Thyroid gland (tissue), 4 donors: ENCODE measurements around the gene PHTF2.

Source experiments
- POLR2A ChIP-seq, 2 donors: fragments of 450-650 bp; IDR thresholded peaks; one replicate each; pipeline ENCODE4 v1.6.1; 2017; ENCODE audit warnings: antibody characterized with exemption in 2 of 2, mild to moderate bottlenecking in 2 of 2, moderate library complexity in 1 of 2
- TF ChIP-seq, protein P1 (sequence below), 6 experiments: fragments of 200-600 bp in 3 of 6; fragments of 450-650 bp in 3 of 6; sonication (generic) in 3 of 6; IDR thresholded peaks; one replicate each; pipeline ENCODE4 v1.5.1; 2016 to 2019; ENCODE audit warnings: antibody characterized with exemption in 6 of 6, mild to moderate bottlenecking in 2 of 6, inconsistent platforms in 1 of 6, moderate library complexity in 1 of 6

DNA sequence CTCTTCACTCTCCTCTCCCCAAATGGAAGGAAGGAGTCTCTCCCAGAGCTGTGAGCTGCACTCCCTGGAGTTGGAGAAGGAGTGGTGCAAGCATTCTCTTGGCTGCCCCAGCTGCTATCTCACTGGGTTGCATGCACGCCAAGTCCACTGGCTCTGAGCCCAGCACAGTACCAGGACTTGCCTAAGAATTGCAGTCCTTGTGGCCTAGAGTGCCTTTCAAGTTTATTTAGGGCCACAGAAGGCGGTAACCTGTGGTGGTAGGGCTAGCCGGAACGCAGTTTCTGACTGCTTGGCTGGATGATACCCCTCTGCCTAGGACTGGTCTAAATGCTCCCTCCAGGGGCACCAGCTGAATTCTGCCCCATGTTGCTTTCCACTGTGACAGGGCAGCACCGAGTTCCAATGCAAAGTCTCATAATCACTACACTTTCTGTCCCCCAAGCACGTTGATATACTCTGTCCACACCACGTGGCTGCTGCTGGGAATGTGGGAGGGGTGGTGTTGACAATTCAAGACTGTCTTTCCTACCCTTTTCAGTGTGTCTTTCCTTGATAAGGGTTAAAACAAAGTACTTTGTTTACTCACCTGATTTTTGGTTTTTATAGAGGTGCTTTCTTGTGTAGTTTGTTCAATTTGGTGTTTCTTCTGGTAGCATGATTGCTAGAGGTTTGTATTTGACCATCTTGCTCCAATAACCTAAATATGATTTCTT, 57.0 kb downstream of the PHTF2 start:
- TF ChIP-seq, protein P1, sequence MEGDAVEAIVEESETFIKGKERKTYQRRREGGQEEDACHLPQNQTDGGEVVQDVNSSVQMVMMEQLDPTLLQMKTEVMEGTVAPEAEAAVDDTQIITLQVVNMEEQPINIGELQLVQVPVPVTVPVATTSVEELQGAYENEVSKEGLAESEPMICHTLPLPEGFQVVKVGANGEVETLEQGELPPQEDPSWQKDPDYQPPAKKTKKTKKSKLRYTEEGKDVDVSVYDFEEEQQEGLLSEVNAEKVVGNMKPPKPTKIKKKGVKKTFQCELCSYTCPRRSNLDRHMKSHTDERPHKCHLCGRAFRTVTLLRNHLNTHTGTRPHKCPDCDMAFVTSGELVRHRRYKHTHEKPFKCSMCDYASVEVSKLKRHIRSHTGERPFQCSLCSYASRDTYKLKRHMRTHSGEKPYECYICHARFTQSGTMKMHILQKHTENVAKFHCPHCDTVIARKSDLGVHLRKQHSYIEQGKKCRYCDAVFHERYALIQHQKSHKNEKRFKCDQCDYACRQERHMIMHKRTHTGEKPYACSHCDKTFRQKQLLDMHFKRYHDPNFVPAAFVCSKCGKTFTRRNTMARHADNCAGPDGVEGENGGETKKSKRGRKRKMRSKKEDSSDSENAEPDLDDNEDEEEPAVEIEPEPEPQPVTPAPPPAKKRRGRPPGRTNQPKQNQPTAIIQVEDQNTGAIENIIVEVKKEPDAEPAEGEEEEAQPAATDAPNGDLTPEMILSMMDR (IDR thresholded peaks at IDR 0.05): no peak
- TF ChIP-seq POLR2A (IDR thresholded peaks at IDR 0.05): no peak
